HL-60 (cell line): ENCODE measurements around the gene PRKG2.

Source experiments
- CTCF ChIP-seq: IDR thresholded peaks from one replicate; pipeline ENCODE4 v1.5.1; 2011; ENCODE audit warnings: low read length, control low read depth, inconsistent platforms; ENCODE audit not compliant: insufficient read depth
- GABPA ChIP-seq: IDR thresholded peaks from 2 replicates; pipeline ENCODE4 v1.6.1; 2012; ENCODE audit warnings: low read depth
- POLR2AphosphoS5 ChIP-seq: IDR thresholded peaks from 2 replicates; pipeline ENCODE4 v1.6.1; 2012; ENCODE audit warnings: low read depth
- SPI1 ChIP-seq: IDR thresholded peaks from 2 replicates; pipeline ENCODE4 v1.6.1; 2012; ENCODE audit warnings: low read depth, mild to moderate bottlenecking, borderline replicate concordance
- TF ChIP-seq, protein P1 (sequence below): IDR thresholded peaks from 2 replicates; pipeline ENCODE4 v1.6.1; 2012; ENCODE audit warnings: low read depth; ENCODE audit not compliant: insufficient replicate concordance

- TF ChIP-seq POLR2AphosphoS5: no peak
- TF ChIP-seq CTCF: no peak
- TF ChIP-seq GABPA: no peak
- TF ChIP-seq, protein P1, sequence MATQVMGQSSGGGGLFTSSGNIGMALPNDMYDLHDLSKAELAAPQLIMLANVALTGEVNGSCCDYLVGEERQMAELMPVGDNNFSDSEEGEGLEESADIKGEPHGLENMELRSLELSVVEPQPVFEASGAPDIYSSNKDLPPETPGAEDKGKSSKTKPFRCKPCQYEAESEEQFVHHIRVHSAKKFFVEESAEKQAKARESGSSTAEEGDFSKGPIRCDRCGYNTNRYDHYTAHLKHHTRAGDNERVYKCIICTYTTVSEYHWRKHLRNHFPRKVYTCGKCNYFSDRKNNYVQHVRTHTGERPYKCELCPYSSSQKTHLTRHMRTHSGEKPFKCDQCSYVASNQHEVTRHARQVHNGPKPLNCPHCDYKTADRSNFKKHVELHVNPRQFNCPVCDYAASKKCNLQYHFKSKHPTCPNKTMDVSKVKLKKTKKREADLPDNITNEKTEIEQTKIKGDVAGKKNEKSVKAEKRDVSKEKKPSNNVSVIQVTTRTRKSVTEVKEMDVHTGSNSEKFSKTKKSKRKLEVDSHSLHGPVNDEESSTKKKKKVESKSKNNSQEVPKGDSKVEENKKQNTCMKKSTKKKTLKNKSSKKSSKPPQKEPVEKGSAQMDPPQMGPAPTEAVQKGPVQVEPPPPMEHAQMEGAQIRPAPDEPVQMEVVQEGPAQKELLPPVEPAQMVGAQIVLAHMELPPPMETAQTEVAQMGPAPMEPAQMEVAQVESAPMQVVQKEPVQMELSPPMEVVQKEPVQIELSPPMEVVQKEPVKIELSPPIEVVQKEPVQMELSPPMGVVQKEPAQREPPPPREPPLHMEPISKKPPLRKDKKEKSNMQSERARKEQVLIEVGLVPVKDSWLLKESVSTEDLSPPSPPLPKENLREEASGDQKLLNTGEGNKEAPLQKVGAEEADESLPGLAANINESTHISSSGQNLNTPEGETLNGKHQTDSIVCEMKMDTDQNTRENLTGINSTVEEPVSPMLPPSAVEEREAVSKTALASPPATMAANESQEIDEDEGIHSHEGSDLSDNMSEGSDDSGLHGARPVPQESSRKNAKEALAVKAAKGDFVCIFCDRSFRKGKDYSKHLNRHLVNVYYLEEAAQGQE: no peak
- no peak for TF ChIP-seq SPI1
These were observed 10.5 kb downstream of the PRKG2 start for GRCh38 chr4:81204571-81204970.
